Amygdala (tissue), 56 donors: ENCODE data around the gene KDM4C.
"Not testable (repeated sequence)": the region's sequence is repeated elsewhere in the genome, so short reads cannot be mapped to it uniquely, and the experiment has no call there.

Experiments
- DNase-seq, 56 donors: peaks; one replicate each; lab custom pipeline; 2025; lab: John Stamatoyannopoulos, UW

KDM4C gene

GRCh38 chr9:7008411-7008810 lies 250.6 kb downstream of the KDM4C start:
- DNase-seq, result no peak

- DNase-seq, result no peak
Measured at GRCh38 chr9:7009065-7009464, 251.3 kb downstream of the KDM4C start.

DNA sequence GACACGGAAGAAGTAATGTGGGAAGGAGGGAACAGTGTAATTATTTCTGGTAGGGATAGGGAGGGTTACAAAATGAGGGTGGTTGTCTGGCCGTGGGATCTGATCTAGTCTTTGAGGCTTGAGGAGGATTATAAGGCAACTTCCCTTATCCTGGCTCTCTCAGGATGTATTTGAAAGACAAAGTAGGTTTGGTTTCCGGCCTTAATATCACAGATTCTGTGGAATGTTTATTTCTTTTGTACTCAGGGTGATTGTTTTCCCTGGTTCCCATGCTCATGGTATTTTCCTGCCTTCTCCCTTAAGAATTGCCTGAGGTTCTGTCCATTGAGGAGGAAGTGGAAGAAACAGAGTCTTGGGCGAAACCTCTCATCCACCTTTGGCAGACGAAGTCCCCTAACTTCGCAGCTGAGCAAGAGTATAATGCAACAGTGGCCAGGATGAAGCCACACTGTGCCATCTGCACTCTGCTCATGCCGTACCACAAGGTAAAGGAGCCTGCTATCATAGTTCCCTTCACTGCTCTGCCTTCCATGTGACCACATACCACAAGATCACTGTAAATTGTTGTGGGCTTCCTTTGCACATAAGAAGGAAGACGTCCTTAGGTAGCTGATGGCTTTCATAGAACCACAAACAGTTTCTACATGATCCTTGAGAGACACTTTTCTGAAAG lies 253.8 kb downstream of the KDM4C start:
- no peak for DNase-seq

GRCh38 chr9:7027996-7028395 lies 270.2 kb downstream of the KDM4C start:
- no peak for DNase-seq

DNA sequence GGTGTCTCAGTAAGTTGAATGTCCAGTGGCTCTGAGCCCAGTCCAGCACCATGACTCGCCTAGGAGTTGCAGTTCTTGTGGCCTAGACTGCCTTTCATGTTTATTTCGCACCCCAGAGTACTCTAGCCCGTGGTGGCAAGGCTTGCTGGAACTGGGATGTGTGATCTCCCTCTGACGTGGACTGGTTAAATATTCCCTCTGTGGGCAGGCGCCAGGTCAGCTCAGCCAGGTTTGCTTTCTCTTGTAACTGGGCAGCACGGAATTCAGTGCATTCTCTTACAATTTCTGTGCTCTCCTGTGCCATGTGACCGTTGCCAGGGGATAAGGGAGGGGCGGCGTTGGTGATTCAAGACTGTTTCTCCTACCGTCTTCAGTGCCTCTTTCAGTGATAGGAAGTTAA lies 270.8 kb downstream of the KDM4C start:
- no peak for DNase-seq

DNA sequence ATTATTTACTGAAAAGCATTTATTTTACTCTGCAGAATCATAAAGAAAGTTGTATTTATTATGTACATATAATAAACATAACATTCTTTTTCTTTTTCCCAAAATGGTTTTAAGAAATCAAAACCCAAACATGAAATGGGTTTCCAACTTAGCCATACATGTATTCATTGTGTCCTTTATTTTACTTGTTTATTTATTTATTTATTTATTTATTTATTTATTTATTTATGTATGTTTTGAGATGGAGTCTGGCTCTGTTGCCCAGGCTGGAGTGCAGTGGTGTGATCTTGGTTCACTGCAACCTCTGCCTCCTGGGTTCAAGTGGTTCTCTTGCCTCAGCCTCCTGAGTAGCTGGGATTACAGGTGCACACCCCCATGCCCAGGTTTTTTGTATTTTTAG lies 273.2 kb downstream of the KDM4C start:
- not testable (repeated sequence) for DNase-seq

- no peak for DNase-seq
Measured at GRCh38 chr9:7033076-7034045, 275.6 kb downstream of the KDM4C start.

DNA sequence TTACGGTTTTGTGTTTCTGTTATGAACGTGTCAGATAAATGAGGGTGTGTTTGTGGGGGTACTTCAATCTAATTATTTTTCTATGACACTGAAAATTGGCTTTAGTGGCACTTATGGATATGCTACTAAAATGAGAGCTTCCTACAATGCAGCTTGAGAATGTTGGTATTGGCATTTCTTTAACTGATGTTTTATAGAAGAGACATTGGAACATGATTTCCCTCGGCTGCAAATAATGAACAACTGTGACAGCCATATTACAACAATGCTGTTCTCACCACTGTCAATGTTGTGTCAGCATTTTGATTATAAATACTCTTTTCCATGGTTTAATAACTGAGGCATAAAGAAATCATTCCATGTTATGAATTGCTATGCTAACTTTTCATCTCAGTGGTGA lies 279.4 kb downstream of the KDM4C start:
- DNase-seq, result no peak

DNA sequence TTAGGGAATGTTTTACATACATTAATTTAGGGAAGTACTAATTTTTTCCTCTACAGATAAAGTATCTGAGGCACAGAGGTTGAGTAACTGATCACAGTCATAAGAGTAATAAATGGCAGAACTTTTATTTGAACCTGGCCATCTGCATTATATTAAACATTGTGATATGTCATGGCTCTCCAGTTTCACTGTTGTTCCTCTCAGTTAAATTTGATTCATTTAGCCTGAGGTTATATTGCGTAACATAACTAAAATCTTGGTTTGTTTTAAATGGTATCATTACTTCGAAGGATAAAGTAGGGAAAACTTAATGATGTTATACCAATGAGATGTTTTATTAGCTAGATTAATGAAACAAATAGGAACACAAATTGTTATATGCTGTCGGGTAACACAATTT lies 284.4 kb downstream of the KDM4C start:
- no peak for DNase-seq

DNA sequence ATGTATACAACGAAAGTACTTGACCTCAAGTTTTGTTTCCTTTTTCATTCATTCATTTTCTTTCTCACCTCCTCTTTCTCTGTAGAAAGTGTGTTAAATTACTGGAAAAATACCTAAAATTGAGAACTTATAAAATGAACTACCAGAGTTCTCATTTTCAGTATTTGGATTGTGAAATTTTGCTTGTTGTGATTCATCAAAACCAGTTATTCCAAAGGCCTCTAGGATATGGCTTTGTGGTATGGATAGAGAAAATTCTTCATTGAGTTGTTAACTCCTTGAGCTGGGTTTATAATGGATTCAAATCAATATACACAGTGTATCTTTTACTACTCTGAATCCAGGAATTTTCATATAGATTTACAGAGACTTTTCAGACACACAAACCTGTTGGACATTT lies 287.6 kb downstream of the KDM4C start:
- no peak for DNase-seq

- no peak for DNase-seq
Measured at GRCh38 chr9:7051711-7052110, 293.9 kb downstream of the KDM4C start.

- no peak for DNase-seq
Measured at GRCh38 chr9:7053903-7054302, 296.1 kb downstream of the KDM4C start.

DNA sequence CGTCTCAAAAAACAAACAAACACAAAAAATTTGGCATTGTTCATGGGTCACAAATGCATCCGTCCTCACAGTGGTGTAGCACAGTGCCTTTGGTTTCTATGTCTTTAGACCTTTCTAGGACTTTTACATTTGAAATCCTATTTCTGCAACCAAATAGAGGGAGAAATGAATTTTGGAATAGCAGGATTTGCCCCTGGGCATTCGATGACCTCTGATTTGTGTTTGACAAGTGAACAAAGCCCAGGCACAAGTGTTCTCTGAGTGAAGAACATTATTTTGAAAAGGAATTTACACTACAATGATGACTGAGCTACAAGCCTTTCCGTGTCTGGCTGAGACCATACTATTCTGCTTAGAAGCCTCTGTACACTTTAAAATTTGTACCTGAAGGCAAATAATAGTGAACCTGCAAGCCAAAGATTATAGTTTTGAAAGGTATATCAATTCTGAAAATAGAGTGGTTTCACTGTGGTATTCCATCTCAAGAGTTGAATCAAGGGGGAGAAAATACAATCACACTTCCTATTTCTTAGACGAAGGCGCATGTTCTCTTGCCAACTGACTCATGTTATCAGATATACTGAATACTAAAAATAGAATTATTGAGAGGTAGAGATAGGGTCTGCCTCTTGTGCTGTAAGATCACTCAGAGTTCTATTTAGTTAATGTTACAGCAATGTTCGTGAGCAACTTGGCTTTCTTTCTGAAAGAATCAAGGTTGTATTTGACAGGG lies 297.6 kb downstream of the KDM4C start:
- no peak for DNase-seq

- no peak for DNase-seq
Measured at GRCh38 chr9:7056254-7056653, 298.5 kb downstream of the KDM4C start.

DNA sequence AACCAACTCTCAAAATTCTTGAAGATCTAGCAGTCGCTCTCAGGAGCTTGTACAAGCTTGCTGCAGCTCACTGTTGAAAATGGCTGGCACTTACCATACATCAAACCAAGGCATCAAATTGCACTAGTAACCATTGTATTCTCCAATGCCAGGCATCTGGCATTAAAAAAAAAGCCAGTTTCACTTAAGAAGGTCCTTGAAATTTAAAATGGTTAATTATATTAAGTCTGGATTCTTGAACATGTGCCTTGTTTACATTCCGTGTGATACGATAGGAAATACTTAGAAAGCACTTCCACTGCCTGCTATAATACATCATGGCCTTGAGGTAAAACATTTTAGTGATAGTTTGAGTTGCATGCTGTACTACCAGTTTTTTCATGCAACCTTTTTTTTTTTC lies 300.7 kb downstream of the KDM4C start:
- DNase-seq, result no peak

DNA sequence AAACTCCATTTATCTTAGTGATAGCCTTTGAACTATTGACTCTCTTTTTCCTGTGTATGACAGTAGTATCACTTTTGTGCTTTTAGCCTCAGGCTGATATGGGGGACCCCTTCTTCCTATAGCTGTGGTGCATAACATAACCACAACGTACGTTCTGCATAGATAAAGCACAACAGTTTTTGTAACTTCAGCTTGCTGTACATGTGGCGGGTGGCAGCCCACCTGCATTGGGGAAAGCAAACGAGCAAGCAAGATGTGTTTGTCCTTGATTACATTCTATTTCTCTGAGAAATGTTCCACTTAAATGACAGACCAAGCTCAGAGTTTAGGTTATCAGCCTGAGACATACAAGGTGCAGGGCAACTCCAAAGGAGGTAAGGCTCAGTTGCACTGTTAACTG lies 309.4 kb downstream of the KDM4C start:
- DNase-seq, result no peak

GRCh38 chr9:7071916-7072315 lies 314.1 kb downstream of the KDM4C start:
- DNase-seq, result no peak

DNA sequence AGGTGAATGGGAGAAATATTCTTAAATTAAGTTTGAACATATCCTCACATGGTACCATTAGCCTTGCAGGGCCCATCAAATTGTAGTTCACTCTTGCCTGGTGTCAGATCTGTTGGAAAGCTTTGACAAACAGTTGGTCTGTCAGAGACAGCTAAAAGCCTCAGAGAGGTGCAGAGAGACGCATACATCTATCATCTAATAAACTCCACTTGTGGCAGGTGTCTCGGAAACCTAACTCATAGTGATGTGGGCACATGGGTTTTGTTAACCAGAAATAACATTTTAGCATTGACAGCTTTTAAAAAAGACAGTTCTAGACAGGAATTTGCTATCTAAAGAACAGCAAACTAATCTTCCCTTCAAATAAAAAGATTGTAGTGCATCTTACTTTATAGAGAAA lies 315.9 kb downstream of the KDM4C start:
- DNase-seq, result no peak

DNA sequence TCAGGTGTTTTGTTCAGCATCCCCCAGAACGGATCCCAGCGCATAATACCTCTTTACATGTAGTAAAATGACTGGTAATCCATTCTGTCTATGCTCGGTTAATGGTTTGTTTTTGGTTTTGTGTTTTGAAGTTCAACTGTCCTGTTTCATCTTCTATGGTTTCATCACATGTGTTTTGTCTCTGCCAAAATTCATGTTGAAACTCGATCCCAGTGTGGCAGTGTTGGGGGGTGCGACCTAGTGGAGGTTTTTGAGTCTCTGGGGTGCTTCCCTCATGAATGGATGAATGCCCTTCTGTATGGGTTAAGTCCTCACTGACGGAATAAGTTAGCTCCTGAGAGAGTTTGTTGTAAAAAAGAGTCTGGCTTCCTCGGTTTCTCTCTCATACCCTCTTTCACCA lies 317.4 kb downstream of the KDM4C start:
- no peak for DNase-seq

DNA sequence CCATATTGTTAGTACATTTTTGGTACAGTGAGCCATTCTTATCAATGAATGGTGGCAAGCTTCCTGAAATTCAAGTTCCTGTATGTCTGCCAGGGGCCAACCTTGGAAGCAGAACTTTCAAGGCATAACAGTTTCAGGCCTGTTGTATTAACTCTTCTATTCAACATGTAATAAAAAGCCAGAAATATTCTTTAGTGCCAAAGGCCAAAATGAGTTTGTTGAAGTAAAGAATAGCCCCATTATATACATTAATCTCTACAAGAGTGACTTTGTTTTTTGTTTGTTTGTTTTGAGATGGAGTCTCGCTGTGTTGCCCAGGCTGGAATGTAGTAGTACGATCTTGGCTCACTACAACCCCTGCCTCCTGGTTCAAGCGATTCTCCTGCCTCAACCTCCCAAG lies 321.3 kb downstream of the KDM4C start:
- no peak for DNase-seq

DNA sequence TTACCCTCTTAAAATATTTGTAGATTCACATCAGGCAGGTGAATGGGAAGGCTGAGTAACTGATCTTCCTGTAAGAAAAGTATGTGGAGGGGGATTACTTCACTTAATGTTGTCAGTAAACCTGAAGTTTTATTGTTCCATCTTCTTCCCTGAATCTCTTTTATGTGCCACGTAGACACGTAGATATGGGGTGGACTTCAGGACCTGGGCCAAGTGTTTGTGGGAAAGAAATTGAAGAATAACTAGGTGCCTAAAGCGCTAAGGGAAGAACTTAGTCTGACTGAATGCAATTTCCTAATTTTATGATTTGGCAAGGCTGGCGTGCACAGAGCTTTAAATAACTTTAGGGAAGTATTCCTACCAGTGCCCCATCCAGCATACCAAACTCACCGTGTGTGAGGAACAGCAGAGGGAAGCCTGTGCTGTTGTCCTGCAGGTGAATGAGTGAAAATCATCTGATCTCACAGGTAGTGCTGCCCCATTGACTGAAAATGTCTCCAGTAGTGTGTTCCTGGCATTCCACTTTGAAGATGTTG lies 323.4 kb downstream of the KDM4C start:
- DNase-seq, result no peak
